ENCODE results near the gene TRIM33. TPM values are rescaled to one million over a fixed set of nuclear protein-coding genes. Genes with fewer than 3 reads are reported as not detected.

TRIM33 gene
- total RNA-seq, 1 experiment from 2014 or later: 44.5 TPM

GRCh38 chr1:114499478-114499877 lies 11.5 kb downstream of the TRIM33 start (continued):
- TF ChIP-seq ZSCAN18 (CRISPR knock-in tag; IDR thresholded peaks at IDR 0.05): no peak

GRCh38 chr1:114496089-114496488 lies 14.9 kb downstream of the TRIM33 start:
- TF ChIP-seq USF1 (CRISPR knock-in tag; IDR thresholded peaks at IDR 0.05) (no peak), NR3C1 (CRISPR knock-in tag; conservative IDR thresholded peaks at IDR 0.05; ENCODE audit: low read depth) (no peak), ZNF532 (CRISPR knock-in tag; IDR thresholded peaks at IDR 0.05; ENCODE audit: borderline replicate concordance) (no peak), IRF2 (CRISPR knock-in tag; IDR thresholded peaks at IDR 0.05; ENCODE audit: borderline replicate concordance, low read depth) (no peak), ZNF121 (CRISPR knock-in tag; IDR thresholded peaks at IDR 0.05) (no peak), ATF1 (CRISPR knock-in tag; IDR thresholded peaks at IDR 0.05) (no peak), TEAD4 (CRISPR knock-in tag; IDR thresholded peaks at IDR 0.05) (no peak), ZNF232 (CRISPR knock-in tag; IDR thresholded peaks at IDR 0.05) (no peak)
- Mint-ChIP-seq H3K4me3 (no peak overlapping the region), H3K27ac (no peak overlapping the region), H3K9me3 (peaks cover 8% of the 10 kb centered on the region), H3K36me3 (peaks cover 7% of the 10 kb centered on the region), H3K27me3 (ENCODE audit: low read depth) (no peaks in the 10 kb centered on the region), H3K4me1 (peaks cover 14% of the 10 kb centered on the region; the same call in 1 of the 2 replicates)
- ATAC-seq (no peak), DNase-seq (ENCODE audit: low spot score) (no peak)
- CTCF ChIA-PET: no interaction called here
- POLR2A ChIA-PET: no interaction called here

- Mint-ChIP-seq H3K4me1 (peaks cover 18% of the 10 kb centered on the region; the same call in 1 of the 2 replicates), H3K27me3 (ENCODE audit: low read depth) (no peaks in the 10 kb centered on the region), H3K27ac (peak overlapping the region; percentile 76; the same call in 1 of the 2 replicates), H3K9me3 (peaks cover 8% of the 10 kb centered on the region), H3K4me3 (no peak overlapping the region), H3K36me3 (peaks cover 7% of the 10 kb centered on the region)
- TF ChIP-seq NFATC4 (CRISPR knock-in tag; IDR thresholded peaks at IDR 0.05): no peak
- TF ChIP-seq USF1 (CRISPR knock-in tag; IDR thresholded peaks at IDR 0.05): no peak
- no peak for TF ChIP-seq MAX (CRISPR knock-in tag; IDR thresholded peaks at IDR 0.05)
- TF ChIP-seq MYBL2 (CRISPR knock-in tag; IDR thresholded peaks at IDR 0.05): no peak
- TF ChIP-seq RELA (CRISPR knock-in tag; IDR thresholded peaks at IDR 0.05; ENCODE audit: borderline replicate concordance): no peak
- TF ChIP-seq NFE2L1 (CRISPR knock-in tag; IDR thresholded peaks at IDR 0.05): no peak
- TF ChIP-seq CREM (CRISPR knock-in tag; IDR thresholded peaks at IDR 0.05): no peak
- no peak for TF ChIP-seq NFYB (CRISPR knock-in tag; conservative IDR thresholded peaks at IDR 0.05; ENCODE audit: low read depth)
- TF ChIP-seq RORB (CRISPR knock-in tag; IDR thresholded peaks at IDR 0.05): no peak
- no peak for TF ChIP-seq FOXP4 (CRISPR knock-in tag; IDR thresholded peaks at IDR 0.05)
- no peak for TF ChIP-seq IRF2 (CRISPR knock-in tag; IDR thresholded peaks at IDR 0.05; ENCODE audit: borderline replicate concordance, low read depth)
- no peak for TF ChIP-seq ZNF232 (CRISPR knock-in tag; IDR thresholded peaks at IDR 0.05)
- no peak for DNase-seq (ENCODE audit: low spot score)
- no peak for ATAC-seq
- CTCF ChIA-PET: no interaction called here
- POLR2A ChIA-PET: no interaction called here
These were observed 15.5 kb downstream of the TRIM33 start for GRCh38 chr1:114495486-114495885.
